Panc1 (cell line): ENCODE results near the gene CSNK1G1.

Source experiments
- POLR2AphosphoS5 ChIP-seq: IDR thresholded peaks from 2 replicates; pipeline ENCODE4 v1.6.1; 2012; ENCODE audit warnings: mild to moderate bottlenecking, low read depth, low read length, moderate library complexity
- TCF7L2 ChIP-seq: IDR thresholded peaks from 2 replicates; pipeline ENCODE4 v1.6.1; 2011; ENCODE audit warnings: mild to moderate bottlenecking, low read depth, low read length, inconsistent platforms
- TF ChIP-seq, protein P1 (sequence below): fragments of 450-650 bp; IDR thresholded peaks from 2 replicates; pipeline ENCODE4 v1.5.1; 2017; ENCODE audit warnings: mild to moderate bottlenecking
- TF ChIP-seq, protein P2 (sequence below), 2 experiments: IDR thresholded peaks; 2 replicates each; pipeline ENCODE4 v1.6.1; 2011 to 2012; ENCODE audit warnings: low read depth in 2 of 2, control low read depth in 1 of 2, low read length in 1 of 2, mild to moderate bottlenecking in 1 of 2, moderate library complexity in 1 of 2; ENCODE audit not compliant: insufficient read depth in 1 of 2

DNA sequence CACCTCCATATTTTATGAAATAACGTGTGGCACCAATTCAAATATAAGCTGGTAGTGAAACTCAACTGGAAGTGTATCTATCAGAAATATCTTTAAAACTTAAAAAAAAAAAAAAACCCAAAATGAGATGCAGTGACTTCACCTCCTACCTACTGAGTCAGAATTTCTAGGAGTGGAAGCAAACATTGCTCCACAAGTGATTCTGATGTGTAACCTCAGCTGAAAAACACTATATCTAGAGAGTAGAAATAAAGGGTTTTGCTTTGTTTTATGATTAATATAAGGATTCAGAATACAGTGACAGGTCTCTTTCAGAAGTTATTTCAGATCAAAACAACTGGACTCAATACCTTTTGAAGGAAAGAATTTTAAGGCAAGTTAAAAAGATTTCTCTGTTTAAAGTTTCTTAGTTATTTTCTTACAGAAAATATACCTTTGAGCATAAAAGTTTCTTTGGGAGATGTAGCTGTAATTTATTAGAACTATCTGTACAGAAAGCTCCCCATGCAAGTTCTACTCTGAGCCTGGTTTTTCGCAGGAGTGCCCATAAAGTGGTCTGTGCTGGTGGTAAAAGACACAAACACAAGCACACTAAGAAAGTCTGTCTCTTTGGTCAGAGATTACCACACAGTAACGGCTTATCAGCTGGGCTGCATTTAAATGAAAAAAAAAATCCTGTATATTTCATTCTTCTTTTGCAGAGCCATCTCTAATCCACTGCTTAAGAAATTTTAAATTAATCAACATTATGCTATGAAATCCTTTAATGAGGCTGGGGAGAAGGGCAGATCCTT lies 133.2 kb downstream of the CSNK1G1 start:
- TF ChIP-seq TCF7L2 = no peak
- TF ChIP-seq, protein P1, sequence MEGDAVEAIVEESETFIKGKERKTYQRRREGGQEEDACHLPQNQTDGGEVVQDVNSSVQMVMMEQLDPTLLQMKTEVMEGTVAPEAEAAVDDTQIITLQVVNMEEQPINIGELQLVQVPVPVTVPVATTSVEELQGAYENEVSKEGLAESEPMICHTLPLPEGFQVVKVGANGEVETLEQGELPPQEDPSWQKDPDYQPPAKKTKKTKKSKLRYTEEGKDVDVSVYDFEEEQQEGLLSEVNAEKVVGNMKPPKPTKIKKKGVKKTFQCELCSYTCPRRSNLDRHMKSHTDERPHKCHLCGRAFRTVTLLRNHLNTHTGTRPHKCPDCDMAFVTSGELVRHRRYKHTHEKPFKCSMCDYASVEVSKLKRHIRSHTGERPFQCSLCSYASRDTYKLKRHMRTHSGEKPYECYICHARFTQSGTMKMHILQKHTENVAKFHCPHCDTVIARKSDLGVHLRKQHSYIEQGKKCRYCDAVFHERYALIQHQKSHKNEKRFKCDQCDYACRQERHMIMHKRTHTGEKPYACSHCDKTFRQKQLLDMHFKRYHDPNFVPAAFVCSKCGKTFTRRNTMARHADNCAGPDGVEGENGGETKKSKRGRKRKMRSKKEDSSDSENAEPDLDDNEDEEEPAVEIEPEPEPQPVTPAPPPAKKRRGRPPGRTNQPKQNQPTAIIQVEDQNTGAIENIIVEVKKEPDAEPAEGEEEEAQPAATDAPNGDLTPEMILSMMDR = no peak
- no peak for TF ChIP-seq POLR2AphosphoS5
- TF ChIP-seq, protein P2, sequence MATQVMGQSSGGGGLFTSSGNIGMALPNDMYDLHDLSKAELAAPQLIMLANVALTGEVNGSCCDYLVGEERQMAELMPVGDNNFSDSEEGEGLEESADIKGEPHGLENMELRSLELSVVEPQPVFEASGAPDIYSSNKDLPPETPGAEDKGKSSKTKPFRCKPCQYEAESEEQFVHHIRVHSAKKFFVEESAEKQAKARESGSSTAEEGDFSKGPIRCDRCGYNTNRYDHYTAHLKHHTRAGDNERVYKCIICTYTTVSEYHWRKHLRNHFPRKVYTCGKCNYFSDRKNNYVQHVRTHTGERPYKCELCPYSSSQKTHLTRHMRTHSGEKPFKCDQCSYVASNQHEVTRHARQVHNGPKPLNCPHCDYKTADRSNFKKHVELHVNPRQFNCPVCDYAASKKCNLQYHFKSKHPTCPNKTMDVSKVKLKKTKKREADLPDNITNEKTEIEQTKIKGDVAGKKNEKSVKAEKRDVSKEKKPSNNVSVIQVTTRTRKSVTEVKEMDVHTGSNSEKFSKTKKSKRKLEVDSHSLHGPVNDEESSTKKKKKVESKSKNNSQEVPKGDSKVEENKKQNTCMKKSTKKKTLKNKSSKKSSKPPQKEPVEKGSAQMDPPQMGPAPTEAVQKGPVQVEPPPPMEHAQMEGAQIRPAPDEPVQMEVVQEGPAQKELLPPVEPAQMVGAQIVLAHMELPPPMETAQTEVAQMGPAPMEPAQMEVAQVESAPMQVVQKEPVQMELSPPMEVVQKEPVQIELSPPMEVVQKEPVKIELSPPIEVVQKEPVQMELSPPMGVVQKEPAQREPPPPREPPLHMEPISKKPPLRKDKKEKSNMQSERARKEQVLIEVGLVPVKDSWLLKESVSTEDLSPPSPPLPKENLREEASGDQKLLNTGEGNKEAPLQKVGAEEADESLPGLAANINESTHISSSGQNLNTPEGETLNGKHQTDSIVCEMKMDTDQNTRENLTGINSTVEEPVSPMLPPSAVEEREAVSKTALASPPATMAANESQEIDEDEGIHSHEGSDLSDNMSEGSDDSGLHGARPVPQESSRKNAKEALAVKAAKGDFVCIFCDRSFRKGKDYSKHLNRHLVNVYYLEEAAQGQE (IDR thresholded peaks at IDR 0.05; ENCODE audit: insufficient read depth in 1 of 2, low read depth in 2 of 2, low read length in 1 of 2) = no peak
